CD4-positive, alpha-beta T cell (primary cell): ENCODE data around the gene CIRBP. TPM values are rescaled to one million over a fixed set of nuclear protein-coding genes. Genes with fewer than 3 reads are reported as not detected.

Source experiments
- ATAC-seq: fragments of 200-7000 bp; cut with Tn5 transposase; one replicate; pipeline ENCODE4 v1.10.0; 2022; ENCODE audit warnings: mild to moderate bottlenecking; ENCODE audit not compliant: poor library complexity
- CTCF ChIA-PET: fragments of 350-600 bp; sonication (Branson Sonifier 250); formaldehyde crosslinking; loops from one replicate; lab custom pipeline; 2021; ENCODE audit warnings: antibody characterized with exemption, inconsistent platforms; lab: Charles Lee
- POLR2A ChIA-PET: fragments of 350-600 bp; sonication (Branson Sonifier 250); formaldehyde crosslinking; loops from one replicate; lab custom pipeline; 2021; ENCODE audit warnings: antibody characterized with exemption, inconsistent platforms; lab: Charles Lee
- DNase-seq, 14 experiments: peaks; one replicate each; pipeline ENCODE4 v3.0.0-alpha.2; 2013 to 2020; ENCODE audit warnings: mixed read lengths in 2 of 14
- H3K27ac ChIP-seq, 2 donors: one replicate each; pipeline versions ENCODE4 v1.5.1 to v1.7.0; 2013; ENCODE audit warnings: low read length in 2 of 2, low read depth in 1 of 2, mild to moderate bottlenecking in 1 of 2
- H3K27me3 ChIP-seq, 2 experiments: 1 replicate in 1 of 2; 2 replicates in 1 of 2; pipeline versions ENCODE4 v1.6.1 to v1.7.0; 2013; ENCODE audit warnings: low read length in 2 of 2, control low read depth in 1 of 2, mild to moderate bottlenecking in 1 of 2, moderate library complexity in 1 of 2; ENCODE audit not compliant: insufficient read depth in 2 of 2, control insufficient read depth in 1 of 2
- H3K36me3 ChIP-seq: one replicate; pipeline ENCODE4 v1.6.1; 2013; ENCODE audit warnings: low read length, control low read depth; ENCODE audit not compliant: insufficient read depth
- H3K4me1 ChIP-seq: one replicate; pipeline ENCODE4 v1.6.1; 2013; ENCODE audit warnings: low read length, control low read depth; ENCODE audit not compliant: insufficient read depth
- H3K4me3 ChIP-seq: one replicate; pipeline ENCODE4 v1.5.1; 2013; ENCODE audit warnings: mild to moderate bottlenecking, low read length, moderate library complexity
- H3K9me3 ChIP-seq, 2 experiments: 1 replicate in 1 of 2; 2 replicates in 1 of 2; pipeline versions ENCODE4 v1.6.1 to v1.7.0; 2013; ENCODE audit warnings: low read length in 2 of 2, mild to moderate bottlenecking in 2 of 2, control low read depth in 1 of 2, moderate library complexity in 1 of 2; ENCODE audit not compliant: control insufficient read depth in 1 of 2, insufficient read depth in 1 of 2
- H3K27ac Mint-ChIP-seq: one replicate; pipeline ENCODE4 v1.8.0; 2020; ENCODE audit warnings: mixed read lengths
- H3K27me3 Mint-ChIP-seq: one replicate; pipeline ENCODE4 v1.8.0; 2021; ENCODE audit warnings: mixed read lengths
- H3K36me3 Mint-ChIP-seq: one replicate; pipeline ENCODE4 v1.8.0; 2021; ENCODE audit warnings: low read depth, mixed read lengths
- H3K4me1 Mint-ChIP-seq: one replicate; pipeline ENCODE4 v1.8.0; 2021; ENCODE audit warnings: low read depth, mixed read lengths
- H3K4me3 Mint-ChIP-seq: one replicate; pipeline ENCODE4 v1.8.0; 2020; ENCODE audit warnings: mild to moderate bottlenecking, mixed read lengths
- H3K9me3 Mint-ChIP-seq: one replicate; pipeline ENCODE4 v1.8.0; 2020; ENCODE audit warnings: mixed read lengths
- CTCF ChIP-seq: fragments of 200-600 bp; IDR thresholded peaks from one replicate; pipeline ENCODE4 v1.8.0; 2022; ENCODE audit warnings: antibody characterized with exemption, mild to moderate bottlenecking
- intact Hi-C, 2 experiments: fragments of 100-400 bp; cut with DNase I in 1 of 2; cut with micrococcal nuclease in 1 of 2; formaldehyde crosslinking; loops; one replicate each; pipeline versions ENCODE4 v1.15.1 to v1.9.0; 2023 to 2025; cut with DNase I, micrococcal nuclease
- total RNA-seq, 174 experiments: library from RNA in 2 of 174; stranded (reverse) in 2 of 174; gene quantifications; one replicate each; pipeline ENCODE4 v1.2.3 and lab custom pipeline; 2021 to 2026

Gene CIRBP
- total RNA-seq, 2 experiments from 2014 or later = 614 to 628 TPM

GRCh38 chr19:1277061-1277460 lies 7.9 kb downstream of the CIRBP start:
- no peak for TF ChIP-seq CTCF
- ChIA-PET CTCF (interaction anchor here (1.1 to 1.4 kb wide), 3 partner anchors 28 to 95 kb away, joined by 3 to 4 read pairs (median 3); no protein-coding TSS in a partner anchor), POLR2A (interaction anchor here (0.9 to 1.4 kb wide), 2 partner anchors 8 to 106 kb away, joined by 4 to 8 read pairs; partner anchors contain the start of gene CIRBP)

GRCh38 chr19:1278074-1278473 lies 8.9 kb downstream of the CIRBP start:
- CTCF ChIA-PET = interaction anchor here (1.1 to 1.4 kb wide), 2 partner anchors 29 to 34 kb away, joined by 3 to 4 read pairs; no protein-coding TSS in a partner anchor

More at GRCh38 chr19:1277061-1277460, 7.9 kb downstream of the CIRBP start:
- intact Hi-C loops = loop anchor here (5.0 to 10.0 kb wide), 4 partner anchors 75 to 198 kb away; partner anchors contain the start of genes C19orf25 (in 1 of the 2), DAZAP1 (in 1 of the 2), GAMT (in 1 of the 2) and RPS15 (in 1 of the 2)
- peaks cover 59% of the 10 kb centered on the region for H3K36me3 Mint-ChIP-seq
- H3K9me3 Mint-ChIP-seq = no peaks in the 10 kb centered on the region
- peak overlapping the region; percentile 94 for H3K4me3 Mint-ChIP-seq
- Histone ChIP-seq H3K36me3 (peaks cover 59% of the 10 kb centered on the region), H3K4me1 (peaks cover 58% of the 10 kb centered on the region), H3K27me3 (no peaks in the 10 kb centered on the region), H3K4me3 (no peak overlapping the region), H3K9me3 (no peaks in the 10 kb centered on the region), H3K27ac (peak overlapping the region in 1 of 2 donors; percentile 77)
- H3K27ac Mint-ChIP-seq = peak overlapping the region; percentile 96
- no peaks in the 10 kb centered on the region for H3K27me3 Mint-ChIP-seq
- DNase-seq (peak in 1 of 14 experiments; percentile 19), ATAC-seq (no peak)
- peaks cover 42% of the 10 kb centered on the region for H3K4me1 Mint-ChIP-seq

More at GRCh38 chr19:1278074-1278473, 8.9 kb downstream of the CIRBP start:
- peaks cover 49% of the 10 kb centered on the region for H3K36me3 Mint-ChIP-seq
- no peaks in the 10 kb centered on the region for H3K9me3 ChIP-seq
- peak overlapping the region; percentile 20 for H3K27ac Mint-ChIP-seq
- TF ChIP-seq CTCF = no peak
- POLR2A ChIA-PET = interaction anchor here (1.4 kb wide), 1 partner anchor 9 kb away, joined by 8 read pairs; the partner anchor contains the start of gene CIRBP
- peaks cover 49% of the 10 kb centered on the region for H3K36me3 ChIP-seq
- peaks cover 48% of the 10 kb centered on the region for H3K4me1 ChIP-seq
- H3K27me3 ChIP-seq = no peaks in the 10 kb centered on the region
- H3K4me1 Mint-ChIP-seq = peaks cover 33% of the 10 kb centered on the region
- H3K27ac ChIP-seq = no peak overlapping the region
- DNase-seq (no peak), ATAC-seq (no peak)
- no peaks in the 10 kb centered on the region for H3K27me3 Mint-ChIP-seq
- no peaks in the 10 kb centered on the region for H3K9me3 Mint-ChIP-seq
- intact Hi-C loops = loop anchor here (2.0 to 10.0 kb wide), 5 partner anchors 74 to 197 kb away; partner anchors contain the start of genes DAZAP1 (in 2 of the 2), C19orf25 (in 1 of the 2), GAMT (in 1 of the 2) and RPS15 (in 1 of the 2)
- H3K4me3 Mint-ChIP-seq = peak overlapping the region; percentile 30
- H3K4me3 ChIP-seq = no peak overlapping the region
